A549 (cell line): ENCODE data around the gene BEST4.

ENCODE experiments used
- BHLHE40 ChIP-seq: IDR thresholded peaks from 2 replicates; pipeline ENCODE4 v1.6.1; 2012; ENCODE audit warnings: low read depth, low read length, inconsistent platforms
- JUN ChIP-seq, 2 experiments: fragments of >200 bp; sonication (Bioruptor Twin); formaldehyde crosslinking; IDR thresholded peaks; 2 replicates in 1 of 2; 3 replicates in 1 of 2; pipeline ENCODE4 v1.6.1; 2016 to 2017
- KDM5A ChIP-seq: fragments of 200-600 bp; sonication (generic); IDR thresholded peaks from 2 replicates; pipeline ENCODE4 v1.6.1; 2016; ENCODE audit warnings: antibody characterized with exemption, mild to moderate bottlenecking
- TF ChIP-seq, protein P1 (sequence below): fragments of >200 bp; sonication (Bioruptor Twin); formaldehyde crosslinking; IDR thresholded peaks from 3 replicates; pipeline ENCODE4 v1.5.1; 2016

DNA sequence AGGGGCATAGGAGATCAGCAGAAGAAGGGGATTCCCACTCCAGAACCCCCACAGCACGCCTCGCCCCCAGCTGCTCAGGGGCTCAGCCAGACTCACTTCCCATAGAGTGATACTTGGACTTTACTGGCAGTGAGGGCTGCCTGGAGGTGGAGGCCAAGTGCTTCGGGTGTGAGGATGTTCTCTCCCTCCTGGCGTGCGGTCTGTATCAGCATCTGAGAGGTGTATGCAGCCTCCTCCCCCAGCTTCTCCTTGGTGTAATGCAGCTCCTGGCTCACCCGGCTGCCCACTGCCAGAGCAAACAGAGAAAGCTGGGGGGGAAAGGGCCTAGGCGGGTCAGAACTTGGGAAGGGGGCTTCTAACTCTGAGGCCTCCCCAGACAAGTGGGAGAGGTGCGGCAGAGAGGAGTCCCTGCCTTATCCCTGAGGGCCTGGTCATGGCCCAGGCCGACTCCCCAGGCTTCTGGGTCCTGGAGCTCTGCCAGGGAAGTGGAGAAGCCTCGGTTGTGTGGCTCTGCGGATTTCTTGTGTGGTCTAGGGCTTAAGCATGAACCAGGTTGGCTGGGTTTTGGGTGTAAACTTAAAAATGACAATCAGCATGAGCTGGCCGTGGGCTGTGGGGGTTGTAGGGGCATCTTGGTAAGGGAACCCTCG, 44.2 kb upstream of the BEST4 start:
- TF ChIP-seq, protein P1, sequence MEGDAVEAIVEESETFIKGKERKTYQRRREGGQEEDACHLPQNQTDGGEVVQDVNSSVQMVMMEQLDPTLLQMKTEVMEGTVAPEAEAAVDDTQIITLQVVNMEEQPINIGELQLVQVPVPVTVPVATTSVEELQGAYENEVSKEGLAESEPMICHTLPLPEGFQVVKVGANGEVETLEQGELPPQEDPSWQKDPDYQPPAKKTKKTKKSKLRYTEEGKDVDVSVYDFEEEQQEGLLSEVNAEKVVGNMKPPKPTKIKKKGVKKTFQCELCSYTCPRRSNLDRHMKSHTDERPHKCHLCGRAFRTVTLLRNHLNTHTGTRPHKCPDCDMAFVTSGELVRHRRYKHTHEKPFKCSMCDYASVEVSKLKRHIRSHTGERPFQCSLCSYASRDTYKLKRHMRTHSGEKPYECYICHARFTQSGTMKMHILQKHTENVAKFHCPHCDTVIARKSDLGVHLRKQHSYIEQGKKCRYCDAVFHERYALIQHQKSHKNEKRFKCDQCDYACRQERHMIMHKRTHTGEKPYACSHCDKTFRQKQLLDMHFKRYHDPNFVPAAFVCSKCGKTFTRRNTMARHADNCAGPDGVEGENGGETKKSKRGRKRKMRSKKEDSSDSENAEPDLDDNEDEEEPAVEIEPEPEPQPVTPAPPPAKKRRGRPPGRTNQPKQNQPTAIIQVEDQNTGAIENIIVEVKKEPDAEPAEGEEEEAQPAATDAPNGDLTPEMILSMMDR, result no peak
- TF ChIP-seq KDM5A (no peak), JUN (IDR thresholded peaks at IDR 0.05) (no peak), BHLHE40 (no peak)
